ENCODE results near the gene AFF4. TPM values are rescaled to one million over a fixed set of nuclear protein-coding genes. Genes with fewer than 3 reads are reported as not detected.

Gene AFF4
- polyA plus RNA-seq, 1 of the 3 experiments (the other 2 are of a cell fraction), result 8.1 TPM

DNA sequence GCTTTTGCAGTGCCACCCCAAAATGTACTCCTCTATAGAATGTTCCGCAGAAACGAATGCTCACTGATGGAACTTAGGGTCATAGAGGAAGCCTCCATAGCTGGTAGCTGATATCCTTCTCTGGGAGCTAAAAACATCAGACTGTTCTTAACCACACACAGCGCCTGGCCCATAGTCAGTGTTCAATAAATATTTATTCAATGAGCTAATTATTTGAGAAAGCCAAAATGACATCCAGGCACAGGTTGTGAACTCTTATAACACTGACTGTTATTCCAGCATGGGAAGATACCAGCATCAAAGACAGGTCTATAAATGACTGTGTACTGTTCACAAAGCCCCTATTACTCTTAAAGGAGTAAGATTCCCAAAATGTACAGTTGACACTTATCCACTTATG is 110.1 kb downstream of the AFF4 start:
- TF ChIP-seq PBX3 (IDR thresholded peaks at IDR 0.05) (no peak), MXI1 (IDR thresholded peaks at IDR 0.05; ENCODE audit: low read depth, low read length) (no peak), ELF1 (IDR thresholded peaks at IDR 0.05) (no peak), GATA2 (CRISPR knock-in tag; IDR thresholded peaks at IDR 0.05) (no peak), TCF12 (IDR thresholded peaks at IDR 0.05) (no peak), TAF1 (IDR thresholded peaks at IDR 0.05; ENCODE audit: borderline replicate concordance, low read depth, low read length) (no peak), USF1 (IDR thresholded peaks at IDR 0.05; ENCODE audit: borderline replicate concordance, low read depth) (no peak), EP300 (IDR thresholded peaks at IDR 0.05; ENCODE audit: borderline replicate concordance in 1 of 2, low read depth in 1 of 2, low read length in 1 of 2) (no peak), FOXJ3 (CRISPR knock-in tag; IDR thresholded peaks at IDR 0.05) (no peak), IRF3 (IDR thresholded peaks at IDR 0.05; ENCODE audit: low read depth, low read length) (no peak), RFX5 (IDR thresholded peaks at IDR 0.05; ENCODE audit: low read length) (no peak), MEF2A (IDR thresholded peaks at IDR 0.05; ENCODE audit: borderline replicate concordance, low read depth) (no peak), NRF1 (IDR thresholded peaks at IDR 0.05; ENCODE audit: low read depth, low read length) (no peak), RAD21 (IDR thresholded peaks at IDR 0.05; ENCODE audit: low read length) (no peak), FOXM1 (IDR thresholded peaks at IDR 0.05; ENCODE audit: low read depth) (no peak), RCOR1 (IDR thresholded peaks at IDR 0.05; ENCODE audit: low read length) (no peak), CHD2 (IDR thresholded peaks at IDR 0.05; ENCODE audit: low read length, partially characterized antibody) (no peak), GABPA (IDR thresholded peaks at IDR 0.05; ENCODE audit: low read depth) (no peak)
- TF ChIP-seq, protein P1, sequence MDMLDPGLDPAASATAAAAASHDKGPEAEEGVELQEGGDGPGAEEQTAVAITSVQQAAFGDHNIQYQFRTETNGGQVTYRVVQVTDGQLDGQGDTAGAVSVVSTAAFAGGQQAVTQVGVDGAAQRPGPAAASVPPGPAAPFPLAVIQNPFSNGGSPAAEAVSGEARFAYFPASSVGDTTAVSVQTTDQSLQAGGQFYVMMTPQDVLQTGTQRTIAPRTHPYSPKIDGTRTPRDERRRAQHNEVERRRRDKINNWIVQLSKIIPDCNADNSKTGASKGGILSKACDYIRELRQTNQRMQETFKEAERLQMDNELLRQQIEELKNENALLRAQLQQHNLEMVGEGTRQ (IDR thresholded peaks at IDR 0.05; ENCODE audit: borderline replicate concordance, low read depth, low read length), result no peak
- TF ChIP-seq, protein P2, sequence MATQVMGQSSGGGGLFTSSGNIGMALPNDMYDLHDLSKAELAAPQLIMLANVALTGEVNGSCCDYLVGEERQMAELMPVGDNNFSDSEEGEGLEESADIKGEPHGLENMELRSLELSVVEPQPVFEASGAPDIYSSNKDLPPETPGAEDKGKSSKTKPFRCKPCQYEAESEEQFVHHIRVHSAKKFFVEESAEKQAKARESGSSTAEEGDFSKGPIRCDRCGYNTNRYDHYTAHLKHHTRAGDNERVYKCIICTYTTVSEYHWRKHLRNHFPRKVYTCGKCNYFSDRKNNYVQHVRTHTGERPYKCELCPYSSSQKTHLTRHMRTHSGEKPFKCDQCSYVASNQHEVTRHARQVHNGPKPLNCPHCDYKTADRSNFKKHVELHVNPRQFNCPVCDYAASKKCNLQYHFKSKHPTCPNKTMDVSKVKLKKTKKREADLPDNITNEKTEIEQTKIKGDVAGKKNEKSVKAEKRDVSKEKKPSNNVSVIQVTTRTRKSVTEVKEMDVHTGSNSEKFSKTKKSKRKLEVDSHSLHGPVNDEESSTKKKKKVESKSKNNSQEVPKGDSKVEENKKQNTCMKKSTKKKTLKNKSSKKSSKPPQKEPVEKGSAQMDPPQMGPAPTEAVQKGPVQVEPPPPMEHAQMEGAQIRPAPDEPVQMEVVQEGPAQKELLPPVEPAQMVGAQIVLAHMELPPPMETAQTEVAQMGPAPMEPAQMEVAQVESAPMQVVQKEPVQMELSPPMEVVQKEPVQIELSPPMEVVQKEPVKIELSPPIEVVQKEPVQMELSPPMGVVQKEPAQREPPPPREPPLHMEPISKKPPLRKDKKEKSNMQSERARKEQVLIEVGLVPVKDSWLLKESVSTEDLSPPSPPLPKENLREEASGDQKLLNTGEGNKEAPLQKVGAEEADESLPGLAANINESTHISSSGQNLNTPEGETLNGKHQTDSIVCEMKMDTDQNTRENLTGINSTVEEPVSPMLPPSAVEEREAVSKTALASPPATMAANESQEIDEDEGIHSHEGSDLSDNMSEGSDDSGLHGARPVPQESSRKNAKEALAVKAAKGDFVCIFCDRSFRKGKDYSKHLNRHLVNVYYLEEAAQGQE (IDR thresholded peaks at IDR 0.05; ENCODE audit: low read depth, low read length), result no peak

More for the DNA sequence above, 110.1 kb downstream of the AFF4 start:
- CTCF ChIA-PET, result interaction anchor here (0.8 to 0.9 kb wide), 2 partner anchors 8 to 116 kb away, joined by 3 to 4 read pairs; no protein-coding TSS in a partner anchor
- Histone ChIP-seq H3K4me2 (no peak overlapping the region), H3K9ac (no peak overlapping the region), H3K4me3 (ENCODE audit: low read depth in 2 of 2, low read length in 1 of 2) (no peak overlapping the region), H3K36me3 (replicated peaks in 1 of 2; ENCODE audit: control insufficient read depth in 1 of 2, insufficient read depth in 2 of 2, low read length in 1 of 2) (no peaks in the 10 kb centered on the region), H2AFZ (ENCODE audit: low read depth) (no peak overlapping the region), H4K20me1 (ENCODE audit: insufficient read depth) (no peaks in the 10 kb centered on the region), H3K27me3 (ENCODE audit: insufficient read depth) (no peaks in the 10 kb centered on the region), H3K27ac (ENCODE audit: low read depth in 2 of 2, low read length in 1 of 2) (no peak overlapping the region), H3K9me3 (no peaks in the 10 kb centered on the region), H3F3A (replicated peaks; ENCODE audit: insufficient read depth) (peaks cover 5% of the 10 kb centered on the region), H3K79me2 (ENCODE audit: insufficient read depth) (no peaks in the 10 kb centered on the region), H3K9me2 (no peaks in the 10 kb centered on the region), H3K4me1 (ENCODE audit: control insufficient read depth in 1 of 2, insufficient read depth in 2 of 2, low read depth in 1 of 2, low read length in 1 of 2) (no peaks in the 10 kb centered on the region)
- WGBS (ENCODE audit: low lambda C conversion rate), result 88% methylated on average over 3 of the region's 3 CpGs
- POLR2A ChIA-PET, result no interaction called here
- no peak for DNase-seq
